Erythroblast (primary cell): ENCODE data around the gene LGR4.

Experiments
- DNase-seq, 2 experiments: peaks; one replicate each; lab custom pipeline; 2025; lab: John Stamatoyannopoulos, UW
- GATA1 ChIP-seq: IDR thresholded peaks from 2 replicates; pipeline ENCODE4 v1.6.1; 2011; ENCODE audit warnings: low read depth, mild to moderate bottlenecking, control low read depth, low read length, moderate library complexity
- POLR2A ChIP-seq: IDR thresholded peaks from 2 replicates; pipeline ENCODE4 v1.6.1; 2011; ENCODE audit warnings: mild to moderate bottlenecking, low read length

The LGR4 gene

DNA sequence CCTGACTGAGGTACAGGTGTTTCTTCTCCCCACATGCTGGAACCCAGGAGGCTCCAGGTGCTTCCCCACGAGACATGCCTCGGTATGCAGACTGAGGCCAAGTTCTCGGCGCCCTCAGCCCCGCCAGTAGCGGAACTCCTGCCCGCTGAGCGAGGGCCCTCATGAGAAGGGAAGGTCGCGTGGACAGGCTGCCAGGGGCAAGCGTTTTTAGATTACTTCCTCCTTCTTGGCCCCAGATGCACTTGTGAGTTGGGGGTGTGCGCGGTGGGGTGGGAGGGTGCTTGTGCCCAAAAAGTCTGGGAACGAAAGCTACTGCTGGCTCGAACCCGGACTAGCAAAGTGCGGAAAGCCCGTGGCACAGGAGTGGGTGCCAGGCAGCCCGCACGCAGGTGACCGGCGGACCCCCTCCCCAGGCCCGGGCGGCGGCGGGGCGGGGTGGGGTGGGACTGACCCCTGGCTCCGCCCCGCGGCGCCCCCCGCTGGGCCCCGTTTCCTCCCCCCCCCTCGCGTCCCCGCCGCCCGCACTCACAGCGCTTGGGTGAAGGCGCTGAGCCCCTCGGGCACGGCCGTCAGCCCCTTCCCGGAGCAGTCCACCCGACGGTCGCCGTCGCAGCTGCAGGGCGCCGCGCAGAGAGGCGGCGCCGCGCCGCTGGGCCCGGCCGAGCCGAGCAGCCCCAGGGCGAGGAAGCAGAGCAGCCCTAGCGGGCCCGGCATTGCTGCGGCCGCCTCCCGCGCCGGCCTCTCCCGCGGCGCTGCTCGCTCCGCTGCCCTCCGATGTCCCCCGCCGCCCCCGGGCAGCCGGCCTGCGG, 797 bp downstream of the LGR4 start:
- TF ChIP-seq GATA1 (no peak), POLR2A (no peak)
- DNase-seq, result peak; percentile 62 to 67

DNA sequence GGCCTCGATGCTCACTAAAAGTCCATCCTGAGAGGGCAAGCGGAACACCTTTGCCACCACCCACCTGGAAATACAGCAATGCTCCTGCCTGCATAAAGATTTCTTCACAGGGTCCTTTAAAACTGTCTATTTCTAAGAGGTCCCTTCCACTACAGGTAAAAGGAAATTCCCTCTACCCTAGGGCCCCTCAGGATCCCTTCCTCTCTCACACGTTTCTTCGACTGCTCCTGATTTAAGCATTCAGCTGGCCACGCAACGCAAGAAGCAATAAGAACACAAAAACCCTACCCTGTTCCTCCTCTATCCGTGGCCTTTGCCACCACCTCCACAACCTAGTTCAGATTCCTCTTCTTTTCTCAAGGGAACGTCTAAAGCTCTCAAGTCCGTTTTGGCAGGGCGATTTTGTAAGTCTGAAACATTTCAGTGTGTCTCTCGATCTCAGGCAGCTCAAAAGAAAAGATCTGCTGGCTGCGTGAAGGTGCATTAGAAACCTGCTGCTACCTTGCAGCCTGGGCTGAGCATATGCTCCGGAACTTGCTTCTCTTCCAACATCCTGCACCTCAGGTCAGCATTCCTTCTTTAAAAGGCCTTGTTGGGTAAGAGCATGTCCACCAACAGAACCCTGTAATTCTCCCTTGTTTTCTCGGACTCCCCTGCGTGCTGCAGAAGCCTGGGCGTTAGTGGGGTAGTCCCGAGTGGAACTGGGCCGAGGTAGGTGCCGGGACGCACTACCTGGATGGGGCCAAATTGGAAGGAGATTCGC, 1.6 kb downstream of the LGR4 start:
- peak; percentile 43 to 67 for DNase-seq
- no peak for TF ChIP-seq POLR2A
- no peak for TF ChIP-seq GATA1

GRCh38 chr11:27470166-27470565, 2.4 kb downstream of the LGR4 start:
- TF ChIP-seq GATA1 (no peak), POLR2A (no peak)
- DNase-seq, result no peak

GRCh38 chr11:27468995-27469695, 3.4 kb downstream of the LGR4 start:
- DNase-seq, result no peak
- no peak for TF ChIP-seq GATA1
- no peak for TF ChIP-seq POLR2A

- no peak for DNase-seq
Measured at GRCh38 chr11:27468209-27468994, 4.2 kb downstream of the LGR4 start.

DNA sequence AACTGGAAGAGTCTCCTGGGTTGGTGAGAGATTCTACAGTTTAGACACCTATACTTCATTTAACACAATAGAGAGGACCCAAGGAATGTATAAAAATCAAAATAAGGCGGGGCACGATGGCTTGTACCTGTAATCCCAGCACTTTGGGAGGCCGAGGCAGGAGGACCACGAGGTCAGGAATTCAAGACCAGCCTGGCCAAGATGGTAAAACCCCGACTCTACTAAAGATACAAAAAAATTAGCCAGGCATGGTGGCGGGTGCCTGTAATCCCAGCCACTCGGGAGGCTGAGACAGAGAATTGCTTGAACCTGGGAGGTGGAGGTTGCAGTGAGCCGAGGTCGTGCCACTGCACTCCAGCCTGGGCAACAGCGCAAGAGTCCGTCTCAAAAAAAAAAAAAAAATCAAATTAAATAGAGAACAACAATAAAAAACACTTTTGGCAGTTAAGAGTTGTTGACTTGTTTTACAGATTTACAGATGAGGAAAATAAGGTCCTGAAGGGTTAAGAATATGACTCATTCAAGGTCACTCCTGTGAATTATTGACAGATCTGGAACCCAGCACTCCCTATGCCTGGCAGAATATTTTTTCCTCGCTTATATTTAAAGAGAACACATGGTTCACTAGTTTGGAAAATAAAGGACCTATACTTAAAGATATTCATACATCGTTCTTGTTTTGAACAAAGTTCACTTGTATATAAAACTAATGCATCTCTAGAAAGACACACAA, 5.2 kb downstream of the LGR4 start:
- TF ChIP-seq POLR2A (no peak), GATA1 (no peak)
- no peak for DNase-seq

More at GRCh38 chr11:27468209-27468994, 4.2 kb downstream of the LGR4 start:
- no peak for TF ChIP-seq POLR2A
- TF ChIP-seq GATA1, result no peak

DNA sequence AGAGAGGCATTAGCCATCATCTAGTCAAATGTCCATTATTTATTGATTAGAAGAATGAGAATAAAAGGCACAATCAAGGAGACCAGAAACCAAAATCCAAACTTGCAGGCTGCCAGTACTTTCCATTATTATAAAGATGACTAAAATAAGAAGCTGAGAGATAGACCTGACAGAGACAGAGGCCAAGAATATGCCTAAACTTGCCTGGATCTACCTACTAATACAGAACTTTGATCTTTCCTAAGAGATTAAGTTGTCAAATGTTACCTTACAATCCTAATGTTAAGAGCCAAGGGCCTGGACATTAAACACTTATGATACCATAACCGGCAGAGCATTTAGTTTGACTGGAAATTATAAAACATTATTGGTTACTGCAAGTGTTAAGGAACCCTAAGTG, 6.2 kb downstream of the LGR4 start:
- no peak for TF ChIP-seq GATA1
- no peak for TF ChIP-seq POLR2A
- no peak for DNase-seq

GRCh38 chr11:27465629-27466028, 7.0 kb downstream of the LGR4 start:
- no peak for DNase-seq
- TF ChIP-seq GATA1 (no peak), POLR2A (no peak)

DNA sequence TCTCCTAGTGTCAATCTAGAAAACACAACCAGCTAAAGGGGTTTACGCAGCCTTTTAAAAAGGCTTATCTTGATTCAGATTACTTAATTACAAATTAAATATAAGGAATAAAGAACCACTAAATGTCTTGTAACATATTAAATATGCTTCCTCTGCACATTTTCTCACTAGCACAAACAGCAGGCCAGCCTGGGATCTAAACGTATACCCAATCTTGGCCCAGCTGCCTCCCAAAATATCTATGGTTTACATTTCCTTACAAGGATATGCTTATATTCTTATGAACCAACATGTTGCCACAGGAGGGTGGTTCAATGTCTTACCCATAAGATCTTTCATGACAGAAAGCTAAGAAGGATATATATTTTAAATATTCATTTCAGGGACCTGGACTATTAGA, 7.7 kb downstream of the LGR4 start:
- TF ChIP-seq POLR2A (no peak), GATA1 (no peak)
- DNase-seq, result no peak

DNA sequence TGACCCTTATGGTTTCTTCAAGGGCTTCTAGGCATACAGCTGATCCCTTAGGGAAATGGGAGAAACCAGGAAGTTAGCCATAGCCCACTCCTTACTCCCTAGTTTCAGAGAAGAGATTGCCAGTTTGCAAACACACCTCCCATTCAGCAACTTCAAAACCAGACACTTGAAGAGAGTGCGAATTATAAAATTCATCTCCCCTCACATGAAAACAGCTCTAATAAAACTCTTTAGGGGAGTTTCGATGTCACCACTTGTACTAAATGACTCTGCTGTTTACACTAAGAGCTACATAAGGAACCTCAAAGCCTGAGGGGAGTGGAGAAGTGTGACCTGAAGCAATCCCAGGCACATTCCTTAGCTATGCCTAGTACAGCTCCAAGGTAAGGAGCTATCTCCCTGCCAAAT, 8.3 kb downstream of the LGR4 start:
- DNase-seq, result no peak
- TF ChIP-seq POLR2A, result no peak

DNA sequence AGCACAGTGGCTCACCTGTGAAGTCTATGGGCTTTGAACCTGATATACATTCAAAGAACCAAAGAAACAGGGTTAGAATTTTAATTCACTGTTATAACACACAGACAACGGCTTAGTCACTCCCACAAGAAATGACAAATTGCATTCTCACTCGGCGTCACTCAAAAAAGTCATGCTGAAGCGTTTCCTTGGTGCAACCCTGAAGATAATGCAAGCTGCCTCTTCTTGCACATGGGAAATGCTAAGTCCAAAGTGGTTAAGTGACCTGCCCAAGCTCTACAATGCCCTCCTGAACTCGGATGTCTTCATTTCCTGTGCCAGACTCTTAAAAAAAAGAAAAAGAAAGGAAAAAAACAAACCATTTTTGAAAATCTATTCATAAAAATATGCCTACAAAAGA, 10.0 kb downstream of the LGR4 start:
- TF ChIP-seq POLR2A (no peak), GATA1 (no peak)
- DNase-seq, result peak in 1 of 2 experiments; percentile 44

DNA sequence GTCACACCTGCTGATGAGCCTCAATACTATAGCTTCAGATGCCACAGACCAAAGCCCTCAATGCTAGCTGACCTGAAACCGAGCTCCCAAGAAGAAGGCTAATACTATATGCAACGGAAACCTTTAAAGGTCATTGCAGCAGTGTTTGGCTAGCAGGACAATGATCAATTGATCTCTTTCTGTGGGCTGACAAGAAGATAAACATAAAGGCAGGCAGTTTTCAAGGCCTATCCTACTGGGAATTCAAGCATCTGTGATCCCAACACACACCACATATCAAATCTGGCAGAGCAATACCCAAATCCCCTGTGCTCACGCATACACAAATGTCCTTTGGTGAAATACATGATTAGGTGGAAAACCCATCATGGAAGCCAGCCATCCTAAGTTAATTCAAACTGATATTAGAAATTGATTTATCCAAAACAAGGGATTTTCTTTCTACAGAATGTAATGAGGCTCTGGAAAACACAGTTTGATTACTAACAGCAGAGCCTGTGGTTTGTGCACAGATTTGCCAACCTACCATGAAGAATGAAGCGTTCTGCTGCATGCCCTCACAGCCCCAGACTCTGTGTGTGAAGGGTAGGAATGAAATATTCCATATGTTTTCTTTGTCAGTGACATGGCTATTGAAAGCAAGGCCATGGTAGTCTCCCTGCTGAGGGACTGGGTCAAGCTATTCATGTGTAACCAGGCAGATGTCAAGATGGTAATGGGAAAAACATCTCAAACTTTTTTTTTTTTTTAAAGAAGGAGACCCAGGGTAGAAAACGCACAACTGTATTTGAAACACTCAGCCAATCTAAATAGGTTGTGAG, 12.2 kb downstream of the LGR4 start:
- TF ChIP-seq POLR2A, result no peak
- DNase-seq, result no peak

DNA sequence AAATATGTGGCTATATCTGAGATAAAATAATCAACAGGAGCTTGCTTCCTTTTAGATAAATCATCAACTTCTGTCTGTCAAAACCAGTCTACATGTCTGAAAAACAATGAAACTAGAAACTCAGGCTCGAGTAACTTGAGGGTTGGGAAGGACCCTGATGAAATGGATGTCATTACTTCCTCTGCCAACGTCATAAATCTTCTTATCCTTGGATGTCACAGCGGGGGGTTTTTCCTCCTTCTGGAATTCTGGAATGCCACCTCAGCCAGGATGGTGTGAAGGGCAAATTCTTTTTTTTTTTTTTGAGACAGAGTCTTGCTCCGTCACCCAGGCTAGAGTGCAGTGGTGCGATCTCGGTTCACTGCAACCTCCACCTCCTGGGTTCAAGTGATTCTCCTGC, 13.4 kb downstream of the LGR4 start:
- TF ChIP-seq GATA1 (no peak), POLR2A (no peak)
- no peak for DNase-seq
